HG02938 (cell line): ENCODE data around the gene TARBP1.

Experiments used
- ATAC-seq: cut with Tn5 transposase; IDR thresholded peaks from one replicate; pipeline ENCODE4 v1.9.1; 2021; ENCODE audit warnings: mild to moderate bottlenecking, moderate library complexity; ENCODE audit not compliant: unreplicated experiment

The TARBP1 gene

GRCh38 chr1:234484991-234485739 is 6.2 kb upstream of the TARBP1 start:
- no peak for ATAC-seq

- ATAC-seq = no peak
Measured at GRCh38 chr1:234484218-234484617, 5.2 kb upstream of the TARBP1 start.

GRCh38 chr1:234481771-234482170 is 2.8 kb upstream of the TARBP1 start:
- ATAC-seq = no peak

GRCh38 chr1:234479866-234480265 is 887 bp upstream of the TARBP1 start:
- ATAC-seq = no peak

GRCh38 chr1:234479310-234479559 is 256 bp upstream of the TARBP1 start:
- no peak for ATAC-seq

GRCh38 chr1:234478152-234478480 is 863 bp downstream of the TARBP1 start:
- ATAC-seq = peak; percentile 55

GRCh38 chr1:234477386-234478151 is 1.4 kb downstream of the TARBP1 start:
- ATAC-seq = no peak

- no peak for ATAC-seq
Measured at GRCh38 chr1:234476172-234476571, 2.8 kb downstream of the TARBP1 start.

- ATAC-seq = no peak
Measured at GRCh38 chr1:234475167-234475793, 3.7 kb downstream of the TARBP1 start.

GRCh38 chr1:234474375-234474774 is 4.6 kb downstream of the TARBP1 start:
- no peak for ATAC-seq

- ATAC-seq = no peak
Measured at GRCh38 chr1:234473118-234473517, 5.9 kb downstream of the TARBP1 start.

- ATAC-seq = no peak
Measured at GRCh38 chr1:234469376-234469775, 9.6 kb downstream of the TARBP1 start.

GRCh38 chr1:234468580-234468979 is 10.4 kb downstream of the TARBP1 start:
- no peak for ATAC-seq

- ATAC-seq = no peak
Measured at GRCh38 chr1:234467821-234468220, 11.2 kb downstream of the TARBP1 start.

GRCh38 chr1:234466945-234467344 is 12.0 kb downstream of the TARBP1 start:
- ATAC-seq = no peak

GRCh38 chr1:234463749-234464148 is 15.2 kb downstream of the TARBP1 start:
- ATAC-seq = no peak

GRCh38 chr1:234460652-234461051 is 18.3 kb downstream of the TARBP1 start:
- ATAC-seq = no peak

GRCh38 chr1:234458352-234459017 is 20.5 kb downstream of the TARBP1 start:
- ATAC-seq = no peak

- ATAC-seq = no peak
Measured at GRCh38 chr1:234454926-234455325, 24.1 kb downstream of the TARBP1 start.

- ATAC-seq = no peak
Measured at GRCh38 chr1:234452406-234452965, 26.5 kb downstream of the TARBP1 start.

GRCh38 chr1:234440348-234440747 is 38.6 kb downstream of the TARBP1 start:
- no peak for ATAC-seq
